ENCODE measurements around the gene NANOS2. TPM values are rescaled to one million over a fixed set of nuclear protein-coding genes. Genes with fewer than 3 reads are reported as not detected.

NANOS2 gene
- total and polyA plus RNA-seq, 2 of the 4 experiments (the other 2 are of a cell fraction), result not detected

DNA sequence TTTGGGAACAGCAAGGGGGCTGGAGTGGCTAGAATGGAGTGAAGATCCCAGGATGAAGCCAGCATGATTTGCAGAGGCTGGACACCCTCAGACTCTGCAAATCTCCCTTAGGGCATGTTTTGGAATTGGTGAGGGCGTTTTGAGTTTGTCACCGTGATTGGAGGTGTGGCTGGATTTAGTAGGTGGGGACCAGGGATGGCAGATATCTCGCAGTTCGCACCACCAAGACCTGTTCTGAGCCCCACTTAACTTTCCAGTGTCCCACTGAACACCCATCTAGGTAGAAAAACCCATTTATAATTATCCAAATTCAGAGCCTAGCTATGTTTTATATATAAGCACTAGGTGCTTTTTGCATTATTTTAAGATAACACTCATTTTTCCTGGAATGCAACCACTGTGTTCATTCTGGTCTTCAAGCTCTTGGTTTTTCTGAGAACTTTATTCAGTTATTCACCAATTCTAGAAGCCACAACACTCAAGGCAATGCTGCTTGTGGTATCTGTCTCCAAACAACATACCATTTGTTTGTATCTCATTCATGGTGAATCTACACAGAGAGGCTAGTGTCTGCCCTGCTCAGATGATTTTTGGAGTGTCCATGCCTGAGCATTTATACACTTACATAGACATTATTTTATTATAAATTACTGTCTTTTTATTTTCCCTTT lies 3.0 kb upstream of the NANOS2 start:
- peaks cover 3% of the 10 kb centered on the region; the same call in 1 of the 2 replicates for H3K9me1 ChIP-seq (ENCODE audit: insufficient read depth, low read length)
- no peaks in the 10 kb centered on the region for H3K4me1 ChIP-seq (ENCODE audit: control insufficient read depth, insufficient read depth, low read length)
- H3K4me2 ChIP-seq (ENCODE audit: low read depth, low read length), result no peak overlapping the region
- no peak overlapping the region for H3K18ac ChIP-seq (ENCODE audit: low read depth, low read length)
- ChIA-PET CTCF (no interaction called here), POLR2A (ENCODE audit: unreplicated experiment) (no interaction called here)
- H3K14ac ChIP-seq (replicated peaks; ENCODE audit: low read depth, low read length), result no peak overlapping the region
- no peak for TF ChIP-seq FOS (IDR thresholded peaks at IDR 0.05; ENCODE audit: low read depth, low read length)
- no peak for TF ChIP-seq NFE2L2 (IDR thresholded peaks at IDR 0.05; ENCODE audit: low read depth, low read length)
- TF ChIP-seq BHLHE40 (IDR thresholded peaks at IDR 0.05; ENCODE audit: low read depth, low read length), result no peak
- no peak for TF ChIP-seq MXI1 (IDR thresholded peaks at IDR 0.05; ENCODE audit: borderline replicate concordance, low read depth, low read length)
- no peak for TF ChIP-seq RFX5 (IDR thresholded peaks at IDR 0.05; ENCODE audit: low read depth, low read length)
- TF ChIP-seq MAFK (IDR thresholded peaks at IDR 0.05; ENCODE audit: low read depth, low read length), result no peak
- no peak for TF ChIP-seq RAD21 (IDR thresholded peaks at IDR 0.05; ENCODE audit: low read length)
- no peak for TF ChIP-seq USF2 (IDR thresholded peaks at IDR 0.05; ENCODE audit: low read depth, low read length)
- TF ChIP-seq MAZ (IDR thresholded peaks at IDR 0.05; ENCODE audit: borderline replicate concordance, low read depth, low read length), result no peak
- no peak for TF ChIP-seq RCOR1 (IDR thresholded peaks at IDR 0.05; ENCODE audit: insufficient replicate concordance, low read length)
- TF ChIP-seq POLR2A (IDR thresholded peaks at IDR 0.05; ENCODE audit: low read depth, low read length), result no peak
- no peak for TF ChIP-seq SMC3 (IDR thresholded peaks at IDR 0.05; ENCODE audit: low read depth, low read length)
- no peak for TF ChIP-seq CHD1 (IDR thresholded peaks at IDR 0.05; ENCODE audit: low read depth, low read length)
- no peak overlapping the region for H2BK120ac ChIP-seq (ENCODE audit: low read depth, low read length)
- H2BK20ac ChIP-seq (ENCODE audit: low read depth, low read length), result no peak overlapping the region
- H3K9me3 ChIP-seq (ENCODE audit: control insufficient read depth, insufficient read depth, low read length), result no peaks in the 10 kb centered on the region
- H4K5ac ChIP-seq (ENCODE audit: low read depth, low read length), result no peak overlapping the region
- in situ Hi-C loops (cut with MboI; ENCODE audit: low sequenced_read_pairs) (no loop called here), intact Hi-C loops (cut with micrococcal nuclease) (no loop called here), dilution Hi-C loops (cut with HindIII; ENCODE audit: low sequenced_read_pairs, unreplicated experiment) (no loop called here)
- ATAC-seq (ENCODE audit: low read depth) (no peak), DNase-seq (no peak)
- no peak overlapping the region for H4K91ac ChIP-seq (ENCODE audit: insufficient read depth, low read depth, low read length)
- H3K9ac ChIP-seq (ENCODE audit: low read depth, low read length), result no peak overlapping the region
- no peaks in the 10 kb centered on the region for H4K20me1 ChIP-seq (ENCODE audit: insufficient read depth, low read length)
- H2BK15ac ChIP-seq (ENCODE audit: low read depth, low read length), result no peak overlapping the region
- no peak overlapping the region for H3K23ac ChIP-seq (ENCODE audit: low read depth, low read length)
- H2AK5ac ChIP-seq (ENCODE audit: low read depth, low read length), result no peak overlapping the region
- no TSS peak for BruUV-seq (replicated peaks)
- no peaks in the 10 kb centered on the region for H3K36me3 ChIP-seq (ENCODE audit: control insufficient read depth, insufficient read depth, low read length)
- peaks cover 38% of the 10 kb centered on the region for H3K27me3 ChIP-seq (ENCODE audit: control insufficient read depth, insufficient read depth, low read length)
- H4K8ac ChIP-seq (ENCODE audit: low read depth in 2 of 2, low read length in 2 of 2), result no peak overlapping the region
- H3K56ac ChIP-seq (ENCODE audit: extremely low read depth, insufficient read depth, low read length), result no peak overlapping the region
- no peak overlapping the region for H3K4ac ChIP-seq (ENCODE audit: low read depth, low read length)
- no peak overlapping the region for H3K4me3 ChIP-seq (ENCODE audit: insufficient read depth, low read depth, low read length)
- H3K79me1 ChIP-seq (ENCODE audit: low read depth in 1 of 2, low read length in 2 of 2), result no peaks in the 10 kb centered on the region
- no peak overlapping the region for H2AFZ ChIP-seq (replicated peaks; ENCODE audit: low read length, poor library complexity)
- H2AK9ac ChIP-seq (replicated peaks; ENCODE audit: low read depth, low read length, poor library complexity), result no peak overlapping the region
- H2BK5ac ChIP-seq (ENCODE audit: low read depth, low read length, poor library complexity, severe bottlenecking), result no peak overlapping the region
- no CpG with 5 or more reads among the region's 4 CpGs for WGBS, 2 experiments (ENCODE audit: extremely low coverage in 2 of 2, insufficient read length in 1 of 2)
- no peak overlapping the region for H3K27ac ChIP-seq (ENCODE audit: insufficient read depth, low read length)
